HL-60 (cell line): Measurements from ENCODE around the gene THY1.

ENCODE experiments used
- DNase-seq, 2 experiments: peaks; one replicate each; pipeline ENCODE4 v3.0.0-alpha.2; 2010 to 2020; ENCODE audit warnings: low read depth in 1 of 2, low spot score in 1 of 2
- H3K27ac ChIP-seq: fragments of 250-450 bp; sonication (Bioruptor Pico); replicated peaks from 2 replicates; pipeline ENCODE4 v1.5.1; 2020; ENCODE audit warnings: mild to moderate bottlenecking, moderate library complexity
- H3K27me3 ChIP-seq: fragments of 250-450 bp; sonication (Bioruptor Pico); 2 replicates; pipeline ENCODE4 v1.5.1; 2021; ENCODE audit warnings: mild to moderate bottlenecking, moderate library complexity; ENCODE audit not compliant: insufficient read depth, poor library complexity, severe bottlenecking
- H3K4me3 ChIP-seq: replicated peaks from 2 replicates; pipeline ENCODE4 v1.5.1; 2011; ENCODE audit warnings: mild to moderate bottlenecking, control low read depth, low read length; ENCODE audit not compliant: insufficient read depth
- CTCF ChIP-seq: IDR thresholded peaks from one replicate; pipeline ENCODE4 v1.5.1; 2011; ENCODE audit warnings: low read length, control low read depth, inconsistent platforms; ENCODE audit not compliant: insufficient read depth
- GABPA ChIP-seq: IDR thresholded peaks from 2 replicates; pipeline ENCODE4 v1.6.1; 2012; ENCODE audit warnings: low read depth
- POLR2AphosphoS5 ChIP-seq: IDR thresholded peaks from 2 replicates; pipeline ENCODE4 v1.6.1; 2012; ENCODE audit warnings: low read depth
- SPI1 ChIP-seq: IDR thresholded peaks from 2 replicates; pipeline ENCODE4 v1.6.1; 2012; ENCODE audit warnings: low read depth, mild to moderate bottlenecking, borderline replicate concordance
- TF ChIP-seq, protein P1 (sequence below): IDR thresholded peaks from 2 replicates; pipeline ENCODE4 v1.6.1; 2012; ENCODE audit warnings: low read depth; ENCODE audit not compliant: insufficient replicate concordance

The THY1 gene

DNA sequence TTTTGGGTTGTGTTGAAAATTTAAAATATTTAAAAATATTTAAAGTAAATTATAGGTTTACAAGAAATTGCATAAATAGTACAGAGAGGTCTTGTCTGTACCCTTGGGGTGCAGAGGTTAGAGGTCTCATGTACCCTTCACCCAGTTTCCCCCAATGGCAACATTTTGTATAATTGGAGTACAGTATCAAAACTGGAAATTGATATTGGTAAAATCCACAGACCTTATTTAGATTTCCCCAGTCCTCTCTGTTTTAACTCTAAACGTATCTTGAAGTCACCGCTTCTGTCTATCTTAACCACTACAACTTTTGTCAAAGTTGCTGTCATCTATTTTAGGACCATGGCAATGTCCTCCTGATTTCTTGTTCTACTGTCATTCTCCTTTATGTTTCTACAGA, 10.9 kb downstream of the THY1 start:
- no peak for DNase-seq
- Histone ChIP-seq H3K4me3 (no peak overlapping the region), H3K27me3 (no peaks in the 10 kb centered on the region), H3K27ac (no peak overlapping the region)
- TF ChIP-seq GABPA = no peak
- TF ChIP-seq SPI1 = no peak
- TF ChIP-seq, protein P1, sequence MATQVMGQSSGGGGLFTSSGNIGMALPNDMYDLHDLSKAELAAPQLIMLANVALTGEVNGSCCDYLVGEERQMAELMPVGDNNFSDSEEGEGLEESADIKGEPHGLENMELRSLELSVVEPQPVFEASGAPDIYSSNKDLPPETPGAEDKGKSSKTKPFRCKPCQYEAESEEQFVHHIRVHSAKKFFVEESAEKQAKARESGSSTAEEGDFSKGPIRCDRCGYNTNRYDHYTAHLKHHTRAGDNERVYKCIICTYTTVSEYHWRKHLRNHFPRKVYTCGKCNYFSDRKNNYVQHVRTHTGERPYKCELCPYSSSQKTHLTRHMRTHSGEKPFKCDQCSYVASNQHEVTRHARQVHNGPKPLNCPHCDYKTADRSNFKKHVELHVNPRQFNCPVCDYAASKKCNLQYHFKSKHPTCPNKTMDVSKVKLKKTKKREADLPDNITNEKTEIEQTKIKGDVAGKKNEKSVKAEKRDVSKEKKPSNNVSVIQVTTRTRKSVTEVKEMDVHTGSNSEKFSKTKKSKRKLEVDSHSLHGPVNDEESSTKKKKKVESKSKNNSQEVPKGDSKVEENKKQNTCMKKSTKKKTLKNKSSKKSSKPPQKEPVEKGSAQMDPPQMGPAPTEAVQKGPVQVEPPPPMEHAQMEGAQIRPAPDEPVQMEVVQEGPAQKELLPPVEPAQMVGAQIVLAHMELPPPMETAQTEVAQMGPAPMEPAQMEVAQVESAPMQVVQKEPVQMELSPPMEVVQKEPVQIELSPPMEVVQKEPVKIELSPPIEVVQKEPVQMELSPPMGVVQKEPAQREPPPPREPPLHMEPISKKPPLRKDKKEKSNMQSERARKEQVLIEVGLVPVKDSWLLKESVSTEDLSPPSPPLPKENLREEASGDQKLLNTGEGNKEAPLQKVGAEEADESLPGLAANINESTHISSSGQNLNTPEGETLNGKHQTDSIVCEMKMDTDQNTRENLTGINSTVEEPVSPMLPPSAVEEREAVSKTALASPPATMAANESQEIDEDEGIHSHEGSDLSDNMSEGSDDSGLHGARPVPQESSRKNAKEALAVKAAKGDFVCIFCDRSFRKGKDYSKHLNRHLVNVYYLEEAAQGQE = no peak
- TF ChIP-seq POLR2AphosphoS5 = no peak
- no peak for TF ChIP-seq CTCF

DNA sequence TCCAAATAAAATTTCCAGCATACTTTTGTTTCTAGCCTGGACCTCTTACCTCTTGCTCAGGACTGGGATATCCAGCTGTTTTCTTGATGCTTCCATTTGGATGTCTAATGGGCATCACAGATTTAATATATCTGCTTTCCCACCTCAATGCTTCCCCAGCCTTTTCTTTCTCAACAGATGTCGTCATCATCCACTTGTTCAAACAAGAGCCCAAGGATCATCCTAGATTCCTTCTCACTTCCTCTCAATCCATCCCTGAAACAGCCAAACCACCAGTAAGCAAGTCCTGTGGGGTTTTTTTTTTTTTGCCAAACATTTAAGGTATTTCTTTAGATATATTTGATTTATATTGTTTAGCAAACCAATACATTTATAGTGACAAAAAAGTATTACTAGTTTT, 12.5 kb downstream of the THY1 start:
- TF ChIP-seq GABPA (no peak), CTCF (no peak), POLR2AphosphoS5 (no peak), SPI1 (no peak)
- TF ChIP-seq, protein P1 = no peak
- no peak overlapping the region for H3K27ac ChIP-seq
- H3K27me3 ChIP-seq = no peaks in the 10 kb centered on the region
- H3K4me3 ChIP-seq = no peak overlapping the region
- no peak for DNase-seq

DNA sequence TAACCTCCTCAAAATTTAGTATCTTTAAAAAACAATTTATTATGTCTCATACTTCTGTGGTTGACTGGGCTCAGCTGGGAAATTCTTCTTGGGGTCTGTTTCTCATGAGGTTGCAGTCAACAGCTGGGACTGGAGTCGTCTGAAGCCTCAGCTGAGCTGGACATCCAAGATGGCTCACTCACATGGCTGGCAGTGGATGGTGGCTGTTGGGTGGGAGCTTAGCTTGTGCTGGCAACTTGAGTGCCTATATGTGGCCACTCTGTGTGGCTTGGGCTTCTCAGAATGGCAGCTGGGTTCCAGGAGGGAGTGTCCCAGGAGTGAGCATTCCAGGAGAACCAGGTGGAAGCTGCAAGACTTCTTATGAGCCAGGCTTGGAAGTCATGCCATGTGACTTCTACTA, 13.2 kb downstream of the THY1 start:
- Histone ChIP-seq H3K27me3 (no peaks in the 10 kb centered on the region), H3K27ac (no peak overlapping the region), H3K4me3 (no peak overlapping the region)
- no peak for DNase-seq
- TF ChIP-seq POLR2AphosphoS5 (no peak), CTCF (no peak), SPI1 (no peak)
- TF ChIP-seq, protein P1 = no peak
